Measurements from ENCODE around the gene SNX4.
A peak's percentile ranks its signal among the peaks of the same experiment; 100 is the strongest.
"Not testable (repeated sequence)": the region's sequence is repeated elsewhere in the genome, so short reads cannot be mapped to it uniquely, and the experiment has no call there.

Gene SNX4

GRCh38 chr3:125519678-125520562 lies at the start of gene SNX4:
Gene SNX4 (minus strand): TSS chr3:125520202. CDS start chr3:125520172, 30 bp downstream.
- peak; percentile 84 for DNase-seq

- DNase-seq, result no peak
These were observed 36.3 kb upstream of the SNX4 start for GRCh38 chr3:125556314-125556713.

- DNase-seq, result no peak
These were observed 32.4 kb upstream of the SNX4 start for GRCh38 chr3:125552401-125552800.

- DNase-seq, result no peak
These were observed 8.9 kb upstream of the SNX4 start for GRCh38 chr3:125528920-125529319.

GRCh38 chr3:125525153-125525552 lies 5.2 kb upstream of the SNX4 start:
- DNase-seq, result no peak

- DNase-seq, result not testable (repeated sequence)
These were observed 539 bp upstream of the SNX4 start for GRCh38 chr3:125520563-125520919.

GRCh38 chr3:125515421-125515820 lies 4.6 kb downstream of the SNX4 start:
- no peak for DNase-seq

GRCh38 chr3:125513490-125514115 lies 6.4 kb downstream of the SNX4 start:
- DNase-seq, result no peak

GRCh38 chr3:125512135-125512920 lies 7.7 kb downstream of the SNX4 start:
- no peak for DNase-seq

GRCh38 chr3:125511420-125512118 lies 8.4 kb downstream of the SNX4 start:
- DNase-seq, result no peak

- no peak for DNase-seq
These were observed 12.9 kb downstream of the SNX4 start for GRCh38 chr3:125507128-125507527.

GRCh38 chr3:125498630-125499029 lies 21.4 kb downstream of the SNX4 start:
- DNase-seq, result no peak

- DNase-seq, result no peak
These were observed 23.3 kb downstream of the SNX4 start for GRCh38 chr3:125496701-125497100.

GRCh38 chr3:125482406-125482805 lies 37.6 kb downstream of the SNX4 start:
- no peak for DNase-seq

GRCh38 chr3:125481786-125482185 lies 38.2 kb downstream of the SNX4 start:
- no peak for DNase-seq

- not testable (repeated sequence) for DNase-seq
These were observed 38.6 kb downstream of the SNX4 start for GRCh38 chr3:125481375-125481759.

- DNase-seq, result no peak
These were observed 39.2 kb downstream of the SNX4 start for GRCh38 chr3:125480656-125481374.

- no peak for DNase-seq
These were observed 40.9 kb downstream of the SNX4 start for GRCh38 chr3:125479091-125479490.

GRCh38 chr3:125478326-125478725 lies 41.7 kb downstream of the SNX4 start:
- DNase-seq, result no peak

- DNase-seq, result no peak
These were observed 42.3 kb downstream of the SNX4 start for GRCh38 chr3:125477701-125478100.

- no peak for DNase-seq
These were observed 49.3 kb downstream of the SNX4 start for GRCh38 chr3:125470671-125471070.

- no peak for DNase-seq
These were observed 57.2 kb downstream of the SNX4 start for GRCh38 chr3:125462722-125463299.

All from activated CD4-positive, CD25-positive, alpha-beta regulatory T cell treated with anti-CD3 and anti-CD28 coated beads, Interleukin-2, amount 50 U/mL, for 72 hours (primary cell).